Measurements from ENCODE around the gene PDIA6.

Gene PDIA6

GRCh38 chr2:10848541-10848940, 36.0 kb upstream of the PDIA6 start:
- no peak for DNase-seq (ENCODE audit: low read depth in 2 of 2)
- TF ChIP-seq, protein P1, sequence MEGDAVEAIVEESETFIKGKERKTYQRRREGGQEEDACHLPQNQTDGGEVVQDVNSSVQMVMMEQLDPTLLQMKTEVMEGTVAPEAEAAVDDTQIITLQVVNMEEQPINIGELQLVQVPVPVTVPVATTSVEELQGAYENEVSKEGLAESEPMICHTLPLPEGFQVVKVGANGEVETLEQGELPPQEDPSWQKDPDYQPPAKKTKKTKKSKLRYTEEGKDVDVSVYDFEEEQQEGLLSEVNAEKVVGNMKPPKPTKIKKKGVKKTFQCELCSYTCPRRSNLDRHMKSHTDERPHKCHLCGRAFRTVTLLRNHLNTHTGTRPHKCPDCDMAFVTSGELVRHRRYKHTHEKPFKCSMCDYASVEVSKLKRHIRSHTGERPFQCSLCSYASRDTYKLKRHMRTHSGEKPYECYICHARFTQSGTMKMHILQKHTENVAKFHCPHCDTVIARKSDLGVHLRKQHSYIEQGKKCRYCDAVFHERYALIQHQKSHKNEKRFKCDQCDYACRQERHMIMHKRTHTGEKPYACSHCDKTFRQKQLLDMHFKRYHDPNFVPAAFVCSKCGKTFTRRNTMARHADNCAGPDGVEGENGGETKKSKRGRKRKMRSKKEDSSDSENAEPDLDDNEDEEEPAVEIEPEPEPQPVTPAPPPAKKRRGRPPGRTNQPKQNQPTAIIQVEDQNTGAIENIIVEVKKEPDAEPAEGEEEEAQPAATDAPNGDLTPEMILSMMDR (IDR thresholded peaks at IDR 0.05; ENCODE audit: low read depth, low read length): no peak
- H3K4me3 ChIP-seq (replicated peaks in 1 of 2; ENCODE audit: low read depth in 2 of 2, low read length in 2 of 2): no peak overlapping the region

GRCh38 chr2:10847008-10847407, 34.4 kb upstream of the PDIA6 start:
- TF ChIP-seq, protein P1 (IDR thresholded peaks at IDR 0.05; ENCODE audit: low read depth, low read length): no peak
- no peak for DNase-seq (ENCODE audit: low read depth in 2 of 2)
- H3K4me3 ChIP-seq (replicated peaks in 1 of 2; ENCODE audit: low read depth in 2 of 2, low read length in 2 of 2): no peak overlapping the region

DNA sequence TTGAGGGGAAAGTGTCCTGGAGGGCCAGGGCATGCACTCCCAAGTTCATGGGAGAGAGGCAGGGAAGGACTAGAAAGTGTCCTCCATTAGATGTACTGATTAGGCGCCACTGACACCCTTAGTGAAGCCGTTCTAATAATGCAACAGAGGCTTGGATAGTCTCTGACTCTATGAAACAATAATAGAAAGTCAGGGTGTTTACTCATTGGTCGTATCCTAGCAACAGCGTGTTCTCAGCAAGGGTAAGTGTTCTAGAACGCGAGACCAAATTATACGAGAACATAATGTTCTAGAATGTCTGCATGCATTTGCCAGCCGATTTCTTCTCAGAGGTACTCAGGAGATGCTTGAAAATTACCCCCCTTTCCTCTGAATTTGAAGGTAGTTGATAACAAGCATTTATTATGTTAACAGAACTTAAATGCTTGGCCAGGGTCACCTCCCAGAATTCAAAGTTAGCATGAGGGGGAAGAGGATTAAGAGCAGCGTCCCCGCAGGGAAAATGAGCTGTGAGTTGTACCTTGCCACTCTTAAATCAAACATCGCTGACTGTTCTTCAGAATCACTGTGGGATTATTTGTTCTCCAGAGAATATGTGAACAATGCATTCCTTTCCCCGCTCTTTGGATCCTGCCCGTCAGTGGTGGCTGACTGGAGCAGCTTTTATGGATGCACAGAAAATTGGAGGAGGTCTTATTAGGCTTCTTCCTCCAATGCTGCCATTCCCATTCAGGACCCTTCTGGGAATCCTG, 33.7 kb upstream of the PDIA6 start:
- no peak overlapping the region for H3K4me3 ChIP-seq (replicated peaks in 1 of 2; ENCODE audit: low read depth in 2 of 2, low read length in 2 of 2)
- DNase-seq (ENCODE audit: low read depth in 2 of 2): no peak
- TF ChIP-seq, protein P1 (IDR thresholded peaks at IDR 0.05; ENCODE audit: low read depth, low read length): no peak

GRCh38 chr2:10845640-10846039, 33.1 kb upstream of the PDIA6 start:
- DNase-seq (ENCODE audit: low read depth in 2 of 2): no peak
- H3K4me3 ChIP-seq (replicated peaks in 1 of 2; ENCODE audit: low read depth in 2 of 2, low read length in 2 of 2): no peak overlapping the region
- TF ChIP-seq, protein P1 (IDR thresholded peaks at IDR 0.05; ENCODE audit: low read depth, low read length): no peak

- peak; percentile 37 to 75 for DNase-seq (ENCODE audit: low read depth in 2 of 2)
- TF ChIP-seq, protein P1 (IDR thresholded peaks at IDR 0.05; ENCODE audit: low read depth, low read length): no peak
- H3K4me3 ChIP-seq (replicated peaks in 1 of 2; ENCODE audit: low read depth in 2 of 2, low read length in 2 of 2): no peak overlapping the region
These were observed 31.5 kb upstream of the PDIA6 start for GRCh38 chr2:10844097-10844496.

- TF ChIP-seq, protein P1 (IDR thresholded peaks at IDR 0.05; ENCODE audit: low read depth, low read length): no peak
- no peak overlapping the region for H3K4me3 ChIP-seq (replicated peaks in 1 of 2; ENCODE audit: low read depth in 2 of 2, low read length in 2 of 2)
- no peak for DNase-seq (ENCODE audit: low read depth in 2 of 2)
These were observed 29.9 kb upstream of the PDIA6 start for GRCh38 chr2:10842506-10842905.

Measured in cardiac fibroblast (primary cell).